Cardiac fibroblast (primary cell): ENCODE data around the gene MYO5B.

Experiments
- DNase-seq, 2 donors: peaks; one replicate each; pipeline versions ENCODE4 v3.0.0 to v3.0.0-alpha.2; 2010; ENCODE audit warnings: low read depth in 2 of 2
- H3K4me3 ChIP-seq, 2 donors: replicated peaks in 1 of 2; 1 replicate in 1 of 2; 2 replicates in 1 of 2; pipeline ENCODE4 v1.5.1; 2011; ENCODE audit warnings: low read depth in 2 of 2, low read length in 2 of 2, mild to moderate bottlenecking in 2 of 2, moderate library complexity in 1 of 2
- CTCF ChIP-seq: IDR thresholded peaks from one replicate; pipeline ENCODE4 v1.5.1; 2011; ENCODE audit warnings: low read depth, mild to moderate bottlenecking, low read length, inconsistent platforms

Gene MYO5B

GRCh38 chr18:49817947-49818346, 377.0 kb downstream of the MYO5B start:
- TF ChIP-seq CTCF = no peak
- DNase-seq = no peak
- H3K4me3 ChIP-seq = no peak overlapping the region

- no peak for DNase-seq
- TF ChIP-seq CTCF = no peak
- no peak overlapping the region for H3K4me3 ChIP-seq
Observed at GRCh38 chr18:49815927-49816326, 379.0 kb downstream of the MYO5B start.

- no peak for TF ChIP-seq CTCF
Observed at GRCh38 chr18:49814147-49814499, 380.8 kb downstream of the MYO5B start.

GRCh38 chr18:49813319-49814146, 381.4 kb downstream of the MYO5B start, which contains the start of gene ACAA2:
Gene ACAA2, minus strand, starts transcription at chr18:49813533. Its CDS starts 49 bp downstream, at chr18:49813484.
- H3K4me3 ChIP-seq = peak within 1 kb of the TSS; percentile 83 to 86
- peak; percentile 92 to 94 for DNase-seq
- TF ChIP-seq CTCF = no peak

More at GRCh38 chr18:49814147-49814499, 380.8 kb downstream of the MYO5B start:
- DNase-seq = peak; percentile 64 to 72
- peak overlapping the region; percentile 83 to 86 for H3K4me3 ChIP-seq

- no peak for TF ChIP-seq CTCF
- DNase-seq = peak; percentile 46 to 47
- peak overlapping the region; percentile 83 to 86 for H3K4me3 ChIP-seq
Observed at GRCh38 chr18:49813069-49813318, 382.0 kb downstream of the MYO5B start.

- peak in 1 of 2 donors; percentile 16 for DNase-seq
- no peak for TF ChIP-seq CTCF
- H3K4me3 ChIP-seq = peak overlapping the region; percentile 83 to 86
Observed at GRCh38 chr18:49812286-49813068, 382.5 kb downstream of the MYO5B start.
